Globus pallidus (tissue), 1 donor: ENCODE data around the gene NCBP2L.

Experiments
- DNase-seq: peaks from one replicate; pipeline ENCODE4 v3.0.0-alpha.2; 2015; ENCODE audit warnings: low spot score

The NCBP2L gene

GRCh38 chrX:107777536-107777832, at the start of gene NCBP2L:
TSS of gene NCBP2L (plus strand) at chrX:107777733. CDS start at chrX:107794221, 16,488 bp downstream.
- no peak for DNase-seq

- DNase-seq, result no peak
These were observed 49.0 kb upstream of the NCBP2L start for GRCh38 chrX:107728371-107729099.

DNA sequence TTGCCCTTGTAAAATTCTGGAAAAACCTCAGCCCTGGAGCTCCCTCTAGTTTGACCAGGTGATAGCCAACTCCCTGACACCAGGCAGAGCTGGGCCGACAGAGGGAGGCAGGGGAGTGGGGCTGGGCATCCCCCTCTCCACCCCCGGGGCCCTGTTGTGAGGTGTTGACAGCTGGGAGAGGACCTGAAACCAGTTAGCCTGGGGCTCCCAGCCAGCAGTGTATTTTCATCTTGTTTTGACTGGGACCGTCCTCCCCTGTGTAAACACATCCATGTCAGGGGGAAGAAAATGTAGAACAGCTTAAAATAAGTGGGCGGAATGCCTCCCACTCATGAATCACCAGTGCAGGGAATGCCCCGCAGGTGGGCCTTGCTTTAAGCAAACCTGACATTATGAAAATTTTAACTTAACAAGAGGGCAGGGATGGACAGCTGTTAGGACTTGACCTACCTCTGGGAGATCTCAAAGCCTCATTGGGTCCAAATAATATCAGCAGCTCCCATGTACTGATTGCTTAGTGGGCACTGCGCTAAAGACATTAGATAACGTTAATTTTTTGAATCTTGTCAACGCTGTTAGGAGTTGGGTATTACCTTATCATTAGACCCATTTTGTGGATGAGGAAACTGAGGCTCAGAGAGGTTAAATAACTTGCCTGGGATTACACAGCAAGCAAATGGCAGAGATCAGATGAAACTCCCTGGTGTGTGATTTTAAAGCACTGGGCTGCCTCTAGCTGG, 47.8 kb upstream of the NCBP2L start:
- no peak for DNase-seq

GRCh38 chrX:107730298-107730655, 47.3 kb upstream of the NCBP2L start:
- DNase-seq, result no peak

DNA sequence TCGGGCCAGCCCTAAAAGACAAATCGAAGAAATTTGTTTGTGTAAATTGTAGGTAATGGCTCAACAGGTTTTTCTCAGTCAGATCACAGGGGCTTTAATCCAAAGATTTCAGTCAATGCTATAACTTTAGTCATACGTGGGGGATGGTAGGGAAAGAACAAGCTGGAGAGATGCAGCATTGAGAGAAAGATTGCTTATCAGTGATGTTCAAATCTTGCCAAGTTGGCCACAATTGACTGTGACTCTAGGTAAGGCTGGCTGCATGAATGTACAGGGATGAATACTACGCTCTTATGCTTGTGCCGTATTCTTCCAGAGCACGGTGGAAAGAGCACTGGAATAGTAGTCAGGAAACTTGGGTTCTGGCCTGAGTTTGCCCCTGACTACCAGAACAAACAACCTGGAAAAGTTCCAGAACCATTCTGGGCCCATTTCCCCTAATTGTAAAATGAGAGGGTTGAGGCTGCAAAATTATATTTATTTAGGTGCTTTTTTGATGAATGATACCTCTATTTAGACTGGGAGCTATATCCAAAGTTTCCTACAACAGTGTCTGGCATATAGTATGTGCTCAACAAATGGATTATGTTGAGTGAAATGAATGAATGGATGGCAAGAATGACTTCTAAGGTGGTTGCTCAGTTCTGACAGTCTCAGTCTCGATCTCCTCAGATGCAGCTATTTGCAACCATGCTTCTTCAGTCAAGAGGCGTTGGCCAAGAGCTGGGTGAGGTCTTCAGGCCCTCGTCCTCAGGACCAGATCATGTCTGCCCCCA, 46.4 kb upstream of the NCBP2L start:
- DNase-seq, result no peak

GRCh38 chrX:107731831-107732502, 45.6 kb upstream of the NCBP2L start:
- peak; percentile 76 for DNase-seq

- no peak for DNase-seq
These were observed 43.8 kb upstream of the NCBP2L start for GRCh38 chrX:107733686-107734085.

DNA sequence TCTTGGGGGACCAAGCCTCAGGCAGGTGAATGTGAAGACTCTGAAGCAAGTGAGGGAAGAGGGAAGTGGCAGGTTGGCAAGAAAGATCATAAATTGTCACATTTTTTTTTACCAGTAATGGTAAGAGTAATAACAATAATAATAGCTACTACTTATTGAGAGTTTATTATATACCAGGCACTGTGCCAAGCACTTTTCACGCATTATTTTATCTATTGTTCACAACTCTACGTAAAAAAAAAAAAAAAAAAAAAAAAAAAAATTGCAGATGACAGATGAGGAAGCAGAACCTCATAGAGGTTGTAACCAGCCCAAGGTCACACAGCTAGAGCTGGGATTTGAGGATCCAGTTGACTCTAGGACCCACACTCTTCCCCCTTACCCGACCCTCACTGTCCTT, 42.9 kb upstream of the NCBP2L start:
- no peak for DNase-seq

DNA sequence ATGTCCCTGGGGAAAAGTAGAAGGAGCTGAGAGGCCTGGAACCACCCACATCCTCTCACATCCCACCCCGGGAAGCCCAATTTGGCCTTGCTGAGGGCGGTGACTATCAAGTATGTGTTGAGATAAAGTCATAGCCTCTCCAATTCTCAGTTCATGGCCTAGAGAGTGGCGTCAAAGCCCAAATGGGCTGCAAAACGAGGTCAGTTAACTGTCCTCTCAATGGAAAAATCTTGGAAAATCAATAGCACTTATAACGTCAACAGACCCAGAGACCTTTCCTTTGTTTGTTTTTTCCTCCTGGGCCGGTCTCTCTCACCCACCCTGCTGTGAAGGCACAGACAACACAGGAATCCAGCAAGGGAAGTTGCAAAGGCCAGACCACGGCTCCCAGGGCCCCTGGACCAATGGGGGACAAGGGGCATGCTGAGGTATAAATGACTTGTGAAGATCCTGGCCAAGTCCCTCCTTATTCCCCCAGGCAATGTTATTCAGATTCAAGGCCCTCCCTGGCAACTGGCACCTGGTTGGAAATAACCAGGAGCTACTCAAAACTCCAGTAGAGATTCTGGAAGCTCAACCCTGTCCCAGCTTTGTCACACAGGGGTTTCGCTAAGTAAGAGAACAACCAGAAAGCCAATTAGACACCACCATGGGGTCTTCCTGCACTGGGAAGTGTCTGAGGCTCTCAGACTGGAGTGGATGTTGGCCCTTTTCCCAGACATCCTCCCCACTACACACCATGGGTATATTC, 40.6 kb upstream of the NCBP2L start:
- DNase-seq, result no peak

DNA sequence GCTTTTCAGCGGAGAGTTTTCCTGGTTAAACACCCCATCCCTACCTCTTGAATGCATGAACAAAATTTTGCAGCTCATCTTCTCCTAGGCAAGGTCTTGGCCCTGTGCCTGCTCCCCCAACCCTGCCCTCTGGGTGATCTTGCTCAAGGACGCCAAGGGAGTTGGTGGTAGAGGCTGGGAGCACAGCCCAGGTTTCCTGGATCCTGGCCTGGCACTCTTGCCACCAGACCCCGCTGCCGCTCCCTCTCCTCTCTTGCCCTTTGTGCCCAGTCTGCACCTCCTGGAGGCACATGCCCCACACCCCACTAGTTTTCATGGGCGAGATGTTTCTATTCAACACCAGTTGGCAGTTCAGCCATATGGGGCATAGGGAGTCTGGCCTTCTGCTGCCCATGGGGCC, 39.3 kb upstream of the NCBP2L start:
- no peak for DNase-seq

DNA sequence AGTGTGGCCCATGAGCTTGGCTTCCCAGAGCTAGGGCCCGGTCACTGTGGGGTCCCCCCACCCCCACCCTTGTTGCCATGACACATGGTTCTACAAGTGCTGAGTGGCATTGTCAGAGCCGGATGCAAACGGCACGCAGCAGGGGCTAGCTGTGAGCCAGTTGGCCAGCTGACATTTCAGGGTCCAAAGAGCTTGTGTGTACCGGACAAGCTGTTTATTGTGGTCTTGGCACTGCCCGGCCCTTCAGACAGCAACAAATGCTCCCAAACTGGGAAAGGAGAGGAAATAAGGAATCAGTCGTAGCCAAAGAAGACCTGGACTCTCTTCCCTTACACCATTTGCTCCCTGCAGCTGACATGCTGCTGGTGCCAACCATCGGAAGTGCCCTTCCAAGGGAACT, 38.8 kb upstream of the NCBP2L start:
- peak; percentile 80 for DNase-seq

DNA sequence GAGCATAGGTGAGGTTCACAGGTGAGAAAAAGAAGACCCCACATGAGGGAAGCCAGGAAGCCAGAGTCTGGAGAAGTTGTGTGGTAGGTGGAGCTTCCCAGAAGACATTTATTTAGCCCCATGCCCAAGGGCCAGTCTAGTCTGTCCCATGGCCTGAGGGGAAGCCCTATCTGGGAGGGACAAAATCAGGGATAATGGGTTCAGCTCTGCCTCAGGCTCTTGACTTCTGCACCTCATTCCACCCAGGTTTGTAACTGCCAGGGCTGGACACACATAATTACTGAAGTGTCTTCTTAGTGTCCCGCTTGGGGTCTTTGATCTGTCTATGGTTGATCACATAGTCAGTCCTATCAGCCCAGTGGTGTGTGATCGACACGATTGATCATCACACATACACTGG, 38.0 kb upstream of the NCBP2L start:
- DNase-seq, result no peak

- no peak for DNase-seq
These were observed 36.1 kb upstream of the NCBP2L start for GRCh38 chrX:107741404-107741790.

GRCh38 chrX:107742700-107743191, 34.8 kb upstream of the NCBP2L start:
- no peak for DNase-seq

DNA sequence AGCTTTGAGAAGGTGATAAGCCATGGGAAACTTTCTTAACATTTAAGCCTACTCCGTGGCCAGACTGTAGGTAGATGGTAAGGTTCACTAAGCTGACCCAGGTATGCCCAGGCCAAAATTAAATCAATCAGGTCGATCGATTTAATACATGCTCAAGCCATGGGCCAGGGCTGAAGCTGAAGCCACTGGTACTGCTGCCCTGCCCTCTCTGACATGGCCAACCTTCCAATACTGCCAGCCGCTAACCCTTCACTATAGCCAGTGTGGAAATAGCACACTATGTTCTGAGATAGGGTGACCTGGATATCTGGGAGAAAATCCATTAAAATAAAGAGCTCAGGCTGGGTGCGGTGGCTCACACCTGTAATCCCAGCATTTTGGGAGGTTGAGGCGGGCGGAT, 33.5 kb upstream of the NCBP2L start:
- DNase-seq, result no peak

DNA sequence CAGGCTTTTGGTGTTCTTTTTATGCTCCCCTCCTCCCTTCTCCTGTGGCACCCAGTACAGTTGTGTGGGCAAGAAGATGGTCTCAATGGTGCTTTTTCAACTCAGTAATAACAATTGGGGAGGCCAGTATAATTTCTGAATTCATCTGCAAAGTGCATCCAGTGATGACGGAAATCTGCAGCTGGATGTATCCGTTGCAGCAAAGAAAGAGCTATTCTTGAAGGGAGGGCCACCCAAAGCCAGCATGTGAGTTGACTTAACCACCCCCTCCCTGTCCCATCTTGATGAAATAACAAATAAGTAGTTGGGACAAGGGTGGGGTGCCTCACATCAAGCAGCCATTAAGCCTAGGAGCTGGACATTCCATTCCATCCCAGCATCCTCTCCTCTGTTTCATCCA, 32.7 kb upstream of the NCBP2L start:
- peak; percentile 70 for DNase-seq

DNA sequence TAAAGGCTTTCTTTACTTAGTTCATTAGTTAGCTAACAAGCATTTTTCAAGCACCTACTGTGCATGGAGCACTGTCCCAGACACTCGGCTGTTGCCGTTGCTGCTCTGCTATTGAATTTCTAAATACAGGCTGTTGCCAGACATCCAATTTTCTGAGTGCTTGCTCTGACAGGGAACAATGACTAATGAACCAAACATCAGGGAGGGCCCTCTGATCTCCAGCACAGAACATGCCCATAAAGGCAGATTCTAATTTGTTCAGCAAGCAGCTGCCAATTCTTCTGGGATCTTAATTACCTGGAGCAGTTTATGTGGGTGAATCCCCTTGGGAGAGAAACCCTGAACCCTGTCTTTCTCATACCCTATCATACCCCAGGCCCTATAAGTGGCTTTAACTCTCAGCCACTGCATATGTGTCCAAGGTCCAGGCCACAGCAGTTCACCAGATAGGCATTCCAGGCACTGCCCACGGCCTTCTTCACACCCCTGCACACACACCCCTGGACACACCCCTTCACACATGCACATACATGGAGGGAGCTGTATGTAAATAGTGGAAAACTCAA, 29.9 kb upstream of the NCBP2L start:
- no peak for DNase-seq

DNA sequence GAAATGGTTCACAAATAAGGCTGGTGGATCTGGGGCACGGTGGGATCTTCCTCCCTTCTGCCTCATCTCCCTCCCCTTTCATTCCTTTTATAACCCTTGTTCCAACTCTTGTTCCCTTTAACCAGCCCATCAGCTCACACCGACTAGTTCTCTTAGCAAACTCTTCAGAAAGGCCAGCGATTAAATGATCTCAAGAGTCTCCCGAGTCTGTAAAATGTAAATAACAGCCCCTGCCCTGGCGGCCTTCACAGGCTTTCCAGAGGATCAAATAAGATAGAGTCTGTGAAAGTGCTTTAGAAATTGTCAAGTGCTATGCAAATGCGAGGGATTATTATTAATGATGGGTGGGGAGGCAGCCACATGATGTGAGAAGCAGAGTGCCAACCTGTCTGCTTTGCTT, 29.0 kb upstream of the NCBP2L start:
- no peak for DNase-seq

- DNase-seq, result no peak
These were observed 27.3 kb upstream of the NCBP2L start for GRCh38 chrX:107750263-107750662.

DNA sequence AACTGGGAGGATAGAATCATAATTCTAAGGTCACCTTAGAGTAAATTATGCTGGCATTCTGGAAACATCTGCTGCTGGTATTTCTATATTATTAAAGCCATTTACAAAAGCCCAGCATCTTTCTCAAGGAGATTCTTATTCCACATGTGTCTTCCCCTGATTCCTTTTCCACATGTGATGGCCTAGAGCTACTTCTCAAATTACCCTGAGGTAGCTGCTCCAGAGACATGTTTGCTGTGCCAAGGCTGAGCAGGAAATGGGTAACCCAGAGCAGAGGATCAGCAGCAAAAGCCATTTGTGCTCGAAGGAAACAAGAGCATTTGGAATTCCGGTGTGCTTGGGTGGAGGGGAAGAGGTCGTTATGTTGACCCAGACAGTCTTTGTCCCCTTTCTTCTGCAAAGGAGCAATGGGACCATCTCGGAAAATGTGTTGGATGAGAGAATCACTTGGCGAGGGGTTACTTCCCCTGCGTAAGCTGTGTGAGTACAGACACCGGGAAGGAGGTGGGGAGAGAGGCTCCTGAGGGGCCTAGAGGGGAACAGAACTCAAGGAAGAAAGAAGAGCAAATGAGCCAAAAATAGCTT, 26.6 kb upstream of the NCBP2L start:
- no peak for DNase-seq

DNA sequence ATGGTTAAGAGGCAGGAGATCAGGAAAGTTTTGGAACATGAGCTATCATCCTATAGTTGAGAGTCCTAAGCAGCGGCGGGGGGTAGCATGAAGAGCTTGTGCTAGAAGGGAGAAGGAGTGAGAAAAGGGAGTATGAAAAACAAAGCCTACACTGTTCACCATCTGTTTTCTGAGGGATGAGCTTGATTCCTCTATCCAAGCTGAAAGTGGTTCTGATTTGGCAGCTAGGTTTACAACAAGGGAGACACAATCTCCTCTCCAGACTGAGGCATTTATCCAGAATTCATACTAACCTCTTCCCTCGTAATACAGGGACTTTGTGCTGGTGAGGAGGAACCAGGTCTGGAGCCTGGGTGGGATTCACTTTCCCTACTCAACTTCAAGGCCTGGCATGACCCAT, 25.5 kb upstream of the NCBP2L start:
- no peak for DNase-seq
